Measurements from ENCODE around the gene NPIPB4. TPM values are rescaled to one million over a fixed set of nuclear protein-coding genes. Genes with fewer than 3 reads are reported as not detected.
"Not testable (repeated sequence)": the region's sequence is repeated elsewhere in the genome, so short reads cannot be mapped to it uniquely, and the experiment has no call there.

Gene NPIPB4
- total RNA-seq (225 and 282 TPM in 2 replicates), polyA plus RNA-seq (15.5 and 36.1 TPM in 2 replicates), polyA minus RNA-seq (218 and 266 TPM in 2 replicates), Bru-seq, nascent RNA (percentile 69 among the genes with signal in this experiment), BruChase-seq, experiment 1, labeled RNA remaining after a 6-hour chase (percentile 81 among the genes with signal in this experiment), BruChase-seq, experiment 2, labeled RNA remaining after a 2-hour chase (percentile 83 among the genes with signal in this experiment)
- 16.1 and 18.8 TPM in 2 replicates for polyA plus RNA-seq (2011; cell fraction: cytosol; rRNA removed)
- 274 and 291 TPM in 2 replicates for polyA plus RNA-seq (2011; cell fraction: nucleus; rRNA removed)
- polyA plus RNA-seq (2012): 37.1 and 41.3 TPM in 2 replicates
- 27.2 TPM for polyA minus RNA-seq (2011; cell fraction: cytosol; rRNA and poly(A)+ RNA removed)
- polyA minus RNA-seq (2011; cell fraction: nucleus; rRNA and poly(A)+ RNA removed): 225 and 363 TPM in 2 replicates
- long read RNA-seq, partial matches to known transcripts: 0 of 2 reads
- long read RNA-seq, other reads (novel, unspliced or antisense): 2 of 2 reads

- POLR2A ChIA-PET; H3K27me3 ChIP-seq (ENCODE audit: control insufficient read depth in 2 of 2, insufficient read depth in 2 of 2, low read length in 2 of 2); BruUV-seq (replicated peaks); H3K27ac ChIP-seq (ENCODE audit: insufficient read depth, low read depth, low read length); H3K4me3 ChIP-seq (replicated peaks in 1 of 3; ENCODE audit: insufficient read depth in 1 of 3, low read depth in 1 of 3, low read length in 3 of 3); intact Hi-C loops (cut with micrococcal nuclease); H3K79me2 ChIP-seq (ENCODE audit: control insufficient read depth, insufficient read depth, low read length); H3K4me1 ChIP-seq (ENCODE audit: control insufficient read depth, extremely low read depth, insufficient read depth, low read length); H3K9me1 ChIP-seq (replicated peaks; ENCODE audit: control insufficient read depth, extremely low read depth, insufficient read depth, low read length); H3K9ac ChIP-seq (replicated peaks; ENCODE audit: extremely low read depth, insufficient read depth, low read length); H3K36me3 ChIP-seq (ENCODE audit: control insufficient read depth in 2 of 2, extremely low read depth in 1 of 2, insufficient read depth in 2 of 2, low read length in 2 of 2); H3K4me2 ChIP-seq (ENCODE audit: insufficient read depth, low read length); dilution Hi-C loops (cut with MboI; ENCODE audit: extremely low pct_ligation_motif_present, low sequenced_read_pairs); FAIRE-seq; DNase-seq (ENCODE audit: low read depth, low spot score); CTCF ChIA-PET; H4K20me1 ChIP-seq (replicated peaks; ENCODE audit: control insufficient read depth, extremely low read depth, insufficient read depth, low read length); H3K9me3 ChIP-seq (replicated peaks; ENCODE audit: control insufficient read depth, insufficient read depth, low read length); H2AFZ ChIP-seq (ENCODE audit: low read depth, low read length): not testable (repeated sequence)
These were observed at the start of gene NPIPB4 for GRCh38 chr16:21857656-21858055. TSS of gene NPIPB4 (minus strand) at chr16:21857756. CDS start at chr16:21857378, 378 bp downstream.

GRCh38 chr16:21898998-21899397 is 41.4 kb upstream of the NPIPB4 start:
- H3K9ac ChIP-seq (replicated peaks; ENCODE audit: extremely low read depth, insufficient read depth, low read length); H3K9me1 ChIP-seq (replicated peaks; ENCODE audit: control insufficient read depth, extremely low read depth, insufficient read depth, low read length); H3K4me2 ChIP-seq (ENCODE audit: insufficient read depth, low read length); H3K4me3 ChIP-seq (replicated peaks in 1 of 3; ENCODE audit: insufficient read depth in 1 of 3, low read depth in 1 of 3, low read length in 3 of 3); H4K20me1 ChIP-seq (replicated peaks; ENCODE audit: control insufficient read depth, extremely low read depth, insufficient read depth, low read length); H3K79me2 ChIP-seq (ENCODE audit: control insufficient read depth, insufficient read depth, low read length); DNase-seq (ENCODE audit: low read depth, low spot score); BruUV-seq (replicated peaks); H3K9me3 ChIP-seq (replicated peaks; ENCODE audit: control insufficient read depth, insufficient read depth, low read length); H3K27ac ChIP-seq (ENCODE audit: insufficient read depth, low read depth, low read length); FAIRE-seq; H3K4me1 ChIP-seq (ENCODE audit: control insufficient read depth, extremely low read depth, insufficient read depth, low read length); CTCF ChIA-PET; H3K27me3 ChIP-seq (ENCODE audit: control insufficient read depth in 2 of 2, insufficient read depth in 2 of 2, low read length in 2 of 2); H3K36me3 ChIP-seq (ENCODE audit: control insufficient read depth in 2 of 2, extremely low read depth in 1 of 2, insufficient read depth in 2 of 2, low read length in 2 of 2); intact Hi-C loops (cut with micrococcal nuclease); dilution Hi-C loops (cut with MboI; ENCODE audit: extremely low pct_ligation_motif_present, low sequenced_read_pairs); POLR2A ChIA-PET; H2AFZ ChIP-seq (ENCODE audit: low read depth, low read length): not testable (repeated sequence)

- POLR2A ChIA-PET; H3K4me3 ChIP-seq (replicated peaks in 1 of 3; ENCODE audit: insufficient read depth in 1 of 3, low read depth in 1 of 3, low read length in 3 of 3); H3K27me3 ChIP-seq (ENCODE audit: control insufficient read depth in 2 of 2, insufficient read depth in 2 of 2, low read length in 2 of 2); H3K27ac ChIP-seq (ENCODE audit: insufficient read depth, low read depth, low read length); dilution Hi-C loops (cut with MboI; ENCODE audit: extremely low pct_ligation_motif_present, low sequenced_read_pairs); H3K9me1 ChIP-seq (replicated peaks; ENCODE audit: control insufficient read depth, extremely low read depth, insufficient read depth, low read length); H3K4me1 ChIP-seq (ENCODE audit: control insufficient read depth, extremely low read depth, insufficient read depth, low read length); H3K9me3 ChIP-seq (replicated peaks; ENCODE audit: control insufficient read depth, insufficient read depth, low read length); intact Hi-C loops (cut with micrococcal nuclease); H3K36me3 ChIP-seq (ENCODE audit: control insufficient read depth in 2 of 2, extremely low read depth in 1 of 2, insufficient read depth in 2 of 2, low read length in 2 of 2); FAIRE-seq; H2AFZ ChIP-seq (ENCODE audit: low read depth, low read length); H4K20me1 ChIP-seq (replicated peaks; ENCODE audit: control insufficient read depth, extremely low read depth, insufficient read depth, low read length); BruUV-seq (replicated peaks); H3K4me2 ChIP-seq (ENCODE audit: insufficient read depth, low read length); H3K9ac ChIP-seq (replicated peaks; ENCODE audit: extremely low read depth, insufficient read depth, low read length); CTCF ChIA-PET; H3K79me2 ChIP-seq (ENCODE audit: control insufficient read depth, insufficient read depth, low read length): not testable (repeated sequence)
- peak; percentile 1 for DNase-seq (ENCODE audit: low read depth, low spot score)
These were observed 24.4 kb upstream of the NPIPB4 start for GRCh38 chr16:21881988-21882387.

- H3K4me2 ChIP-seq (ENCODE audit: insufficient read depth, low read length); H2AFZ ChIP-seq (ENCODE audit: low read depth, low read length); H3K4me3 ChIP-seq (replicated peaks in 1 of 3; ENCODE audit: insufficient read depth in 1 of 3, low read depth in 1 of 3, low read length in 3 of 3); FAIRE-seq; POLR2A ChIA-PET; dilution Hi-C loops (cut with MboI; ENCODE audit: extremely low pct_ligation_motif_present, low sequenced_read_pairs); H3K9me3 ChIP-seq (replicated peaks; ENCODE audit: control insufficient read depth, insufficient read depth, low read length); H3K9me1 ChIP-seq (replicated peaks; ENCODE audit: control insufficient read depth, extremely low read depth, insufficient read depth, low read length); DNase-seq (ENCODE audit: low read depth, low spot score); CTCF ChIA-PET; H3K9ac ChIP-seq (replicated peaks; ENCODE audit: extremely low read depth, insufficient read depth, low read length); H4K20me1 ChIP-seq (replicated peaks; ENCODE audit: control insufficient read depth, extremely low read depth, insufficient read depth, low read length); H3K79me2 ChIP-seq (ENCODE audit: control insufficient read depth, insufficient read depth, low read length); BruUV-seq (replicated peaks); H3K27ac ChIP-seq (ENCODE audit: insufficient read depth, low read depth, low read length); H3K4me1 ChIP-seq (ENCODE audit: control insufficient read depth, extremely low read depth, insufficient read depth, low read length); intact Hi-C loops (cut with micrococcal nuclease); H3K27me3 ChIP-seq (ENCODE audit: control insufficient read depth in 2 of 2, insufficient read depth in 2 of 2, low read length in 2 of 2); H3K36me3 ChIP-seq (ENCODE audit: control insufficient read depth in 2 of 2, extremely low read depth in 1 of 2, insufficient read depth in 2 of 2, low read length in 2 of 2): not testable (repeated sequence)
These were observed 20.4 kb downstream of the NPIPB4 start for GRCh38 chr16:21837186-21837585.
